PC-3 (cell line): ENCODE data around the gene ZC3H7A.

Experiments
- EZH2 ChIP-seq: fragments of 300-600 bp; sonication (generic); IDR thresholded peaks from one replicate; pipeline ENCODE4 v1.6.1; 2017; ENCODE audit warnings: antibody characterized with exemption, mild to moderate bottlenecking, low read length; ENCODE audit not compliant: unreplicated experiment
- EZH2phosphoT487 ChIP-seq: fragments of 300-600 bp; sonication (generic); IDR thresholded peaks from 2 replicates; pipeline ENCODE4 v1.6.1; 2018; ENCODE audit warnings: mild to moderate bottlenecking, antibody characterized with exemption, low read length, borderline replicate concordance
- TF ChIP-seq, protein P1 (sequence below): fragments of 300-600 bp; sonication (generic); conservative IDR thresholded peaks from 2 replicates; pipeline ENCODE4 v1.5.1; 2017; ENCODE audit warnings: antibody characterized with exemption, low read depth, mild to moderate bottlenecking, low read length

DNA sequence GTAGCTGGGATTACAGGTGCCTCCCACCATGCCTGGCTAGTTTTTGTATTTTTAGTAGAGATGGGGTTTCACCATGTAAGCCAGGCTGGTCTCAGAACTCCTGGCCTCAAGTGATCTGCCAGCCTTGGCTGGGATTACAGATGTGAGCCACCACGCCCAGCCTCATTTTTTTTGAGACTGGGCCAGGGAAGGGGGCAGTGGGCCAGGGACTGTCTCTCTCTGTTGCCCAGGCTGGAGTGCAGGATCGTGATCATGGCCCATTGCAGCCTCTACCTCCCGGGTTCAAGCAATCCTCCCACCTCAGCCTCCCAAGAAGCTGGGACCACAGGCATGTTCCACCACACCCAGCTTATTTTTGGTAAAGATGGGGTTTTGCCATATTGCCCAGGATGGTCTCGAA lies 38.3 kb upstream of the ZC3H7A start:
- TF ChIP-seq EZH2 (no peak), EZH2phosphoT487 (no peak)
- TF ChIP-seq, protein P1, sequence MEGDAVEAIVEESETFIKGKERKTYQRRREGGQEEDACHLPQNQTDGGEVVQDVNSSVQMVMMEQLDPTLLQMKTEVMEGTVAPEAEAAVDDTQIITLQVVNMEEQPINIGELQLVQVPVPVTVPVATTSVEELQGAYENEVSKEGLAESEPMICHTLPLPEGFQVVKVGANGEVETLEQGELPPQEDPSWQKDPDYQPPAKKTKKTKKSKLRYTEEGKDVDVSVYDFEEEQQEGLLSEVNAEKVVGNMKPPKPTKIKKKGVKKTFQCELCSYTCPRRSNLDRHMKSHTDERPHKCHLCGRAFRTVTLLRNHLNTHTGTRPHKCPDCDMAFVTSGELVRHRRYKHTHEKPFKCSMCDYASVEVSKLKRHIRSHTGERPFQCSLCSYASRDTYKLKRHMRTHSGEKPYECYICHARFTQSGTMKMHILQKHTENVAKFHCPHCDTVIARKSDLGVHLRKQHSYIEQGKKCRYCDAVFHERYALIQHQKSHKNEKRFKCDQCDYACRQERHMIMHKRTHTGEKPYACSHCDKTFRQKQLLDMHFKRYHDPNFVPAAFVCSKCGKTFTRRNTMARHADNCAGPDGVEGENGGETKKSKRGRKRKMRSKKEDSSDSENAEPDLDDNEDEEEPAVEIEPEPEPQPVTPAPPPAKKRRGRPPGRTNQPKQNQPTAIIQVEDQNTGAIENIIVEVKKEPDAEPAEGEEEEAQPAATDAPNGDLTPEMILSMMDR, result no peak
